Prostate gland (tissue), 2 donors: ENCODE data around the gene PTPN12. TPM values are rescaled to one million over a fixed set of nuclear protein-coding genes. Genes with fewer than 3 reads are reported as not detected.

Source experiments
- DNase-seq: peaks from one replicate; pipeline ENCODE4 v3.0.0-alpha.2; 2019; ENCODE audit warnings: low spot score
- H3K27ac ChIP-seq, 2 donors: fragments of 200-600 bp; sonication (generic); 2 replicates each; pipeline ENCODE4 v1.5.1; 2017 to 2019
- H3K27me3 ChIP-seq: fragments of 200-600 bp; sonication (generic); replicated peaks from 2 replicates; pipeline ENCODE4 v1.5.1; 2019; ENCODE audit not compliant: insufficient read depth
- H3K36me3 ChIP-seq, 2 donors: fragments of 200-600 bp; sonication (generic); 1 replicate in 1 of 2; 2 replicates in 1 of 2; pipeline versions ENCODE4 v1.5.1 to v1.8.1; 2017 to 2019
- H3K4me1 ChIP-seq: fragments of 200-600 bp; sonication (generic); replicated peaks from 2 replicates; pipeline ENCODE4 v1.5.1; 2019
- H3K4me3 ChIP-seq, 2 donors: fragments of 200-600 bp; sonication (generic); 2 replicates each; pipeline ENCODE4 v1.5.1; 2017 to 2019
- H3K9me3 ChIP-seq: fragments of 200-600 bp; sonication (generic); 2 replicates; pipeline ENCODE4 v1.5.1; 2017
- POLR2A ChIP-seq: fragments of 450-650 bp; IDR thresholded peaks from one replicate; pipeline ENCODE4 v1.6.1; 2016; ENCODE audit warnings: antibody characterized with exemption, mild to moderate bottlenecking
- POLR2AphosphoS5 ChIP-seq: sonication (generic); formaldehyde crosslinking; IDR thresholded peaks from one replicate; pipeline ENCODE4 v1.6.1; 2017; ENCODE audit warnings: antibody characterized with exemption
- WGBS: methylation state at CpG from one replicate; pipeline ENCODE4 v1.1.5; 2018; 5-methylcytosine and 5-hydroxymethylcytosine counted together
- intact Hi-C: fragments of 100-400 bp; cut with DNase I; formaldehyde crosslinking; loops from one replicate; pipeline ENCODE4 v1.14.2; 2022
- total RNA-seq, 2 donors: library from RNA; depleted of rRNA; stranded (reverse); fragments of >200 nt; gene quantifications; one replicate each; pipeline ENCODE4 v1.1.0, GENCODE V29; 2016
- TF ChIP-seq, protein P1 (sequence below), 4 experiments: fragments of 200-600 bp in 2 of 4; fragments of 450-650 bp in 2 of 4; sonication (generic) in 2 of 4; IDR thresholded peaks; 1 replicate in 3 of 4; 2 replicates in 1 of 4; pipeline ENCODE4 v1.5.1; 2016 to 2019; ENCODE audit warnings: antibody characterized with exemption in 4 of 4, mild to moderate bottlenecking in 2 of 4, moderate library complexity in 2 of 4

PTPN12 gene
- total RNA-seq, 2 donors from 2014 or later: 28.0 to 63.6 TPM

DNA sequence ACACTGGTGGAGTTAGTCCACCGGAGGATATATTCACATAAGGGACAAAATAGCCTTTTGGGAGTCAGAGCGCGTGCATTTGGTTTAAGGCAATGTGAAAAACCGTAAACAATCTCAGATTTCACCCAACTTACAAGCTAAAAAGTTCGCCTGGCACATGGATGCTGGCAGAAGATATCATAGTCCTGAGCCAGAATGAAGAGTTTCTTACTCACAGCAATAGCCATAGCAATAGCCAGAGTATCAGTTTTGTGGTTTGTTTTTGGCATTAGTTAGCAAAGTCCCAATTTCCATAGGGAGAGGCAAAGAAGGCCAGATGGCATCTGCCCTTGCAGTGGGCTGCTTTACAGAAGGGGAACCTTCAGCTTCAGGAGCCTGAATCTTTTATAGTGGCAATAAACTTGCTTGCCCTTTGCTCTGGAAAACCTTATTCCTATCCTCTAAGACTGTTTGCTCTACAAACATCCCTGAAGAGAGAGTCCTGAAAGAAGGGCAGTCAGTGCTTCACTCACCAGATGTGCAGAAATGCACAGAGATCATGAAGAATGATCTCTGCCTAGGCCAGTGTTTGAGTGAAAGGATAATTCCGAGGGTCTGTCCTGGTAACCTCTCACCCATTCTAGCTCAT, 130.5 kb downstream of the PTPN12 start:
- TF ChIP-seq, protein P1, sequence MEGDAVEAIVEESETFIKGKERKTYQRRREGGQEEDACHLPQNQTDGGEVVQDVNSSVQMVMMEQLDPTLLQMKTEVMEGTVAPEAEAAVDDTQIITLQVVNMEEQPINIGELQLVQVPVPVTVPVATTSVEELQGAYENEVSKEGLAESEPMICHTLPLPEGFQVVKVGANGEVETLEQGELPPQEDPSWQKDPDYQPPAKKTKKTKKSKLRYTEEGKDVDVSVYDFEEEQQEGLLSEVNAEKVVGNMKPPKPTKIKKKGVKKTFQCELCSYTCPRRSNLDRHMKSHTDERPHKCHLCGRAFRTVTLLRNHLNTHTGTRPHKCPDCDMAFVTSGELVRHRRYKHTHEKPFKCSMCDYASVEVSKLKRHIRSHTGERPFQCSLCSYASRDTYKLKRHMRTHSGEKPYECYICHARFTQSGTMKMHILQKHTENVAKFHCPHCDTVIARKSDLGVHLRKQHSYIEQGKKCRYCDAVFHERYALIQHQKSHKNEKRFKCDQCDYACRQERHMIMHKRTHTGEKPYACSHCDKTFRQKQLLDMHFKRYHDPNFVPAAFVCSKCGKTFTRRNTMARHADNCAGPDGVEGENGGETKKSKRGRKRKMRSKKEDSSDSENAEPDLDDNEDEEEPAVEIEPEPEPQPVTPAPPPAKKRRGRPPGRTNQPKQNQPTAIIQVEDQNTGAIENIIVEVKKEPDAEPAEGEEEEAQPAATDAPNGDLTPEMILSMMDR (IDR thresholded peaks at IDR 0.05): no peak
- TF ChIP-seq POLR2A: no peak
- peak; percentile 12 for TF ChIP-seq POLR2AphosphoS5
- no peak for DNase-seq
- Histone ChIP-seq H3K27me3 (no peaks in the 10 kb centered on the region), H3K4me3 (no peak overlapping the region), H3K36me3 (no peaks in the 10 kb centered on the region), H3K9me3 (no peaks in the 10 kb centered on the region), H3K4me1 (peaks cover 5% of the 10 kb centered on the region), H3K27ac (peak overlapping the region in 1 of 2 donors; percentile 23)
- intact Hi-C loops: no loop called here
- 42% methylated on average over 6 of the region's 6 CpGs for WGBS

DNA sequence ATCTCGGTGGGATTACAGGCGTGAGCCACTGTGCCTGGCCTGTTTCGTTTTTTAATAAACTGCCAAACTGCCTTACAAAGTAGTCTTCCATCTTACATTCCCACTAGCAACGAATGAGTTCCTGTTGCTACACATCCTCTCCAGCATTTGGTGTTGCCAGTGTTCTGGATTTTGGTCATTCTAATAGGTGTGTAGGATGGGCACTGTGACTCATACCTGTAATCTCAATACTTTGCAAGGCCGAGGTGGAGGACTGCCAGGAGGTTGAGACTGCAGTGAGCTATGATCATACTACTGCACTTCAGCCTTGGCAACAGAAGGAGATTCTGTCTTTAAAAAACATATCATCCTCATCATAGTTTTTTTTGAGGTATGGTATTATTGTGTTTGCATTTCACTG, 137.8 kb downstream of the PTPN12 start:
- 79% methylated on average over 5 of the region's 5 CpGs for WGBS
- TF ChIP-seq, protein P1 (IDR thresholded peaks at IDR 0.05): no peak
- no peak for TF ChIP-seq POLR2A
- TF ChIP-seq POLR2AphosphoS5: no peak
- no peak for DNase-seq

DNA sequence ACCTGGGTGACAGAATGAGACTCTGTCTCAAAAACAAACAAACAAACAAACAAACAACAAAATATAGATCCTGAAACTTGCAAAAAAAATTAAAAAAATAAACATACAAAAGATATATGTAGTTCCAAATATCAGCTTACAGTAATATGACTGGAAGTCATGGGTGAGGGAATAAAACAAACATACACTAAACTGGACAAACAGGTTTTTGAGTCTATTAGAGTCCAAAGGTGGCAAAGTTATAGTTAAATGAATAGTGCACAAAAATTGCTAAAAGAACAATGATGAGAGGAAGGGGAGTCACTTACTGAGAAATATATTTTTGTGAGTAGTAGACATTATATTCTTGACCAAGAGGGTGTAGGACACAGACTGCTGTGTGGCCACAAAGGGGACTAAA, 142.5 kb downstream of the PTPN12 start:
- peaks cover 4% of the 10 kb centered on the region for H3K4me1 ChIP-seq
- no peak overlapping the region for H3K4me3 ChIP-seq
- no peak for DNase-seq
- TF ChIP-seq, protein P1 (IDR thresholded peaks at IDR 0.05): no peak
- peak; percentile 69 for TF ChIP-seq POLR2AphosphoS5
- peak overlapping the region in 1 of 2 donors; percentile 22 for H3K27ac ChIP-seq
- H3K27me3 ChIP-seq: no peaks in the 10 kb centered on the region
- intact Hi-C loops: no loop called here
- H3K9me3 ChIP-seq: no peaks in the 10 kb centered on the region
- H3K36me3 ChIP-seq: no peaks in the 10 kb centered on the region

More for the DNA sequence above, 137.8 kb downstream of the PTPN12 start:
- Histone ChIP-seq H3K4me3 (no peak overlapping the region), H3K27ac (no peak overlapping the region), H3K27me3 (no peaks in the 10 kb centered on the region), H3K36me3 (no peaks in the 10 kb centered on the region), H3K9me3 (no peaks in the 10 kb centered on the region), H3K4me1 (peaks cover 4% of the 10 kb centered on the region)
- intact Hi-C loops: no loop called here

DNA sequence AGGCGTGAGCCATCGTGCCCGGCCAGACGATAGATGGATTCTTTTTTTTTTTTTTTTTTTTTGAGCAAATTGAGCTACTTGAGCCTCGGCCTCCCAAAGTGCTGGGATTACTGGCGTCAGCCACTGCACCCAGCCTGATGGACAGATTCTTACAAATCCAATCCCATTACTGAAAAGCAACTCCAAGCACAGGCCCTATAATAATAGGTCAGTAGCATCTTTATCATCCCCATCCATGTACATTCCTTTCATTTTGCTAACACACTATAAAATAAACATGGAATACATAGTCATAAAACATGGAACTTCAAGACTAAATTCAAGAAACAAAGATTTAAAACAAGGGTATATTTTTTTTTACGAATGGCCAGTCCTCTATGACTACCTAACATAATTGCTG, 143.2 kb downstream of the PTPN12 start:
- no peaks in the 10 kb centered on the region for H3K27me3 ChIP-seq
- no peak for DNase-seq
- intact Hi-C loops: no loop called here
- no peak overlapping the region for H3K27ac ChIP-seq
- H3K4me3 ChIP-seq: no peak overlapping the region
- H3K36me3 ChIP-seq: no peaks in the 10 kb centered on the region
- TF ChIP-seq POLR2AphosphoS5 (no peak), POLR2A (no peak)
- TF ChIP-seq, protein P1 (IDR thresholded peaks at IDR 0.05): no peak
- peaks cover 4% of the 10 kb centered on the region for H3K4me1 ChIP-seq
- no peaks in the 10 kb centered on the region for H3K9me3 ChIP-seq
- 94% methylated on average over 7 of the region's 7 CpGs for WGBS

DNA sequence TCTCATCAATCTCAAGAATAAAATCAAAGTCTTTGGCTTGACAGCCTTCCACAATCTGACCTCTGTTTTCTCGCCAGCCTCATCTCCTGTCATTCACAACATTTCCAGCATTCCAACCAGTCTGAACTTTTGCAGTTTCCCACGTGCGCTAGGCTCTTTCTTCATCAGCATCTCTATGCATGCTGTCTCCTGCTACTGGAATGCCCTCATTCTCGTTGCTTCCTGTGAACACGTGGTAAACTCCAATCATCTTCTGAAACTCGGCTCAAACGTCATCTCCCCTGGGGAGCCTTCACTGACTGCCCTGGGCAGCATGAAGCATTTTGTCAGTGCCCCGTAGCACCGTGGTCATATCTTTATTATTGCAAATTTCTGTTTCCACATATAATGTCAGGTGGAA, 146.9 kb downstream of the PTPN12 start:
- intact Hi-C loops: no loop called here
- no peak overlapping the region for H3K4me3 ChIP-seq
- H3K4me1 ChIP-seq: peaks cover 4% of the 10 kb centered on the region
- H3K27ac ChIP-seq: no peak overlapping the region
- 59% methylated on average over 9 of the region's 9 CpGs for WGBS
- no peaks in the 10 kb centered on the region for H3K9me3 ChIP-seq
- H3K27me3 ChIP-seq: no peaks in the 10 kb centered on the region
- peak; percentile 21 for TF ChIP-seq POLR2AphosphoS5
- TF ChIP-seq, protein P1 (IDR thresholded peaks at IDR 0.05): no peak
- no peaks in the 10 kb centered on the region for H3K36me3 ChIP-seq
- DNase-seq: peak; percentile 22
